GM12874 (cell line): ENCODE results near the gene BATF3.

Experiments used
- TF ChIP-seq, protein P1 (sequence below): IDR thresholded peaks from 2 replicates; pipeline ENCODE4 v1.5.1; 2011; ENCODE audit warnings: low read depth, mild to moderate bottlenecking, control low read depth, low read length, moderate library complexity; ENCODE audit not compliant: insufficient read depth

The BATF3 gene

GRCh38 chr1:212677573-212677972 is 22.1 kb downstream of the BATF3 start:
- TF ChIP-seq, protein P1, sequence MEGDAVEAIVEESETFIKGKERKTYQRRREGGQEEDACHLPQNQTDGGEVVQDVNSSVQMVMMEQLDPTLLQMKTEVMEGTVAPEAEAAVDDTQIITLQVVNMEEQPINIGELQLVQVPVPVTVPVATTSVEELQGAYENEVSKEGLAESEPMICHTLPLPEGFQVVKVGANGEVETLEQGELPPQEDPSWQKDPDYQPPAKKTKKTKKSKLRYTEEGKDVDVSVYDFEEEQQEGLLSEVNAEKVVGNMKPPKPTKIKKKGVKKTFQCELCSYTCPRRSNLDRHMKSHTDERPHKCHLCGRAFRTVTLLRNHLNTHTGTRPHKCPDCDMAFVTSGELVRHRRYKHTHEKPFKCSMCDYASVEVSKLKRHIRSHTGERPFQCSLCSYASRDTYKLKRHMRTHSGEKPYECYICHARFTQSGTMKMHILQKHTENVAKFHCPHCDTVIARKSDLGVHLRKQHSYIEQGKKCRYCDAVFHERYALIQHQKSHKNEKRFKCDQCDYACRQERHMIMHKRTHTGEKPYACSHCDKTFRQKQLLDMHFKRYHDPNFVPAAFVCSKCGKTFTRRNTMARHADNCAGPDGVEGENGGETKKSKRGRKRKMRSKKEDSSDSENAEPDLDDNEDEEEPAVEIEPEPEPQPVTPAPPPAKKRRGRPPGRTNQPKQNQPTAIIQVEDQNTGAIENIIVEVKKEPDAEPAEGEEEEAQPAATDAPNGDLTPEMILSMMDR, result no peak

GRCh38 chr1:212677136-212677535 is 22.5 kb downstream of the BATF3 start:
- TF ChIP-seq, protein P1, result no peak

DNA sequence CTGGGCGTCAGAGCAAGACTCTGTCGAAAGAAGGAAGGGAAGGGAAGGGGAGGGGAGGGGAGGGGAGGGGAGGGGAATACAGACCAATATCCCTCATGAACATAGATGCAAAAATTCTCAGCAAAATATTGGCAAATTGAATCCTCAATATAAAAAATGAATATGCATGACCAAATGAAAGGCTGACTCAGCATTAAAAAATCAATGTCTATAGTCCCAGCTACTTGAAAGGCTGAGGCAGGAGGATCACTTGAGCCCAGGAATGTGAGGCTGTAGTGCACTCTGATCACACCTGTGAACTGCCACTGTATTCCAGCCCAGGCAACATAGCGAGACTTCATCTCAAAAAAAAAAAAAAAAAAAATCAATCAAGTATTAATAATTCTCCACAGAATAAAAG is 24.0 kb downstream of the BATF3 start:
- TF ChIP-seq, protein P1, result no peak

DNA sequence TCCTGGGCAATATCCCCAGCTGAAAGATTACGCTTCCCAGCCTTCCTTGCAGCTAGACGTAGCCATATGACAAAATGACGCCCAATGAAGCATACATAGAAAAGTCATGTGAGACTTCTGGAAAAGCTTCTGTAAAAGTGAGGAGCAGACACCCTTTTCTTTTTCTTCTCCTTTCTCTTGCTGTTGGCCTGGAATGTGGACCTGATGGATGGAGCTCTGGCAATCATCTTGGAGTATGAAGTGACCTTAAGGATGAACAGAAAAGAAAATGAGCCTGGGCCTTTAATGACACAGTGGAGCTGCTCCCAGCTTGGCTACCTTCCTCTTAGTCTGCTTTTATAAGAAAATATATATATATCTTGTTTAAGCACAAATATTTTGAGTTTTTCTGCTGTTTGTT is 24.8 kb downstream of the BATF3 start:
- TF ChIP-seq, protein P1, result no peak

- TF ChIP-seq, protein P1, result no peak
Measured at GRCh38 chr1:212671342-212672031, 28.2 kb downstream of the BATF3 start.

GRCh38 chr1:212670882-212671281 is 28.8 kb downstream of the BATF3 start:
- TF ChIP-seq, protein P1, result no peak

DNA sequence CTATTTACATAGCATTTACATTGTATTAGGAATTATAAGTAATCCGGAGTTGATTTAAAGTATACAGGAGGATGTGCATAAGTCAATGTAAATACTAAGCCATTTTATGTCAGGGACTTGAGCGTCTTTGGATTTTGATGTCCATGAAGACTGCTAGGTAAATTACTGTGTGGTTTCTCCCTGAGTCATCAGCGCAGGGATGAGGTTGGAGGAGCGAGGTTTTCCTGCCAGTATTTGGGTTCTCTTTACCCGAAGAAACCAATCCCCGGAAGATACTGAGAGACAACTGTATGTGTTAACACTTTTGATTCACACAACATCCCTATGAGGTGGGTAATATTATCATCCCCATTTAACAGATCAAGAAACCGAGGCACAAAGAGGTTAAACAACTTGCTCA is 29.3 kb downstream of the BATF3 start:
- TF ChIP-seq, protein P1, result no peak

DNA sequence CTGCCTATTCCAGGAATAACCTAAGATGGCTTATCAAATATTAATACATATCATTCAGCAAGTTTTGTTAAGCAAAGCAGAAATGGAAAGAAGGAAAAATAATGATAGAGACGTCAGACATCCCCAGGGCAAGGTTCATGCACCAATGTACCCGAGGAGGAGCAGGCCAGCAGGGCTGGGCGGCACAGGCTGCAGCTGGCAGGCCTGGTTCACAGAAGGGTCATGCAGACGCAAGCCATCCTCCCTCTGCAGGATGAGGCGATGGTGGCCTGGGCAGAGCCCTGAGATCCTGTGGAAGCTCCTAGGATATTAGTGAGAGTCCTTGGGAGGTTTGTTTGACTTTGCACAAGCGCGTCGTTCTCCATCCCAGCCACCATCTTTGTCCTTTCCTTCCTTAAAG is 30.0 kb downstream of the BATF3 start:
- TF ChIP-seq, protein P1, result no peak
